ENCODE measurements around the gene C17orf58. TPM values are rescaled to one million over a fixed set of nuclear protein-coding genes. Genes with fewer than 3 reads are reported as not detected.
A peak's percentile ranks its signal among the peaks of the same experiment; 100 is the strongest.
"Not testable (repeated sequence)": the region's sequence is repeated elsewhere in the genome, so short reads cannot be mapped to it uniquely, and the experiment has no call there.

The C17orf58 gene
- total RNA-seq (1 to 10 TPM in 1 of 2 experiments, under 1 TPM in 1; 0.97 to 1.3 TPM), polyA plus RNA-seq (1 to 10 TPM in 1 of 2 donors, under 1 TPM in 1; 0.58 to 1.4 TPM)

- H3K27me3 Mint-ChIP-seq = peaks cover 9 to 12% of the 10 kb centered on the region in 2 donors
- H3K9me3 Mint-ChIP-seq = not testable (repeated sequence)
These were observed at the start of gene C17orf58 for GRCh38 chr17:67996301-67997171. Gene C17orf58, minus strand, starts transcription at chr17:67996469. Its CDS starts 271 bp downstream, at chr17:67996198.

DNA sequence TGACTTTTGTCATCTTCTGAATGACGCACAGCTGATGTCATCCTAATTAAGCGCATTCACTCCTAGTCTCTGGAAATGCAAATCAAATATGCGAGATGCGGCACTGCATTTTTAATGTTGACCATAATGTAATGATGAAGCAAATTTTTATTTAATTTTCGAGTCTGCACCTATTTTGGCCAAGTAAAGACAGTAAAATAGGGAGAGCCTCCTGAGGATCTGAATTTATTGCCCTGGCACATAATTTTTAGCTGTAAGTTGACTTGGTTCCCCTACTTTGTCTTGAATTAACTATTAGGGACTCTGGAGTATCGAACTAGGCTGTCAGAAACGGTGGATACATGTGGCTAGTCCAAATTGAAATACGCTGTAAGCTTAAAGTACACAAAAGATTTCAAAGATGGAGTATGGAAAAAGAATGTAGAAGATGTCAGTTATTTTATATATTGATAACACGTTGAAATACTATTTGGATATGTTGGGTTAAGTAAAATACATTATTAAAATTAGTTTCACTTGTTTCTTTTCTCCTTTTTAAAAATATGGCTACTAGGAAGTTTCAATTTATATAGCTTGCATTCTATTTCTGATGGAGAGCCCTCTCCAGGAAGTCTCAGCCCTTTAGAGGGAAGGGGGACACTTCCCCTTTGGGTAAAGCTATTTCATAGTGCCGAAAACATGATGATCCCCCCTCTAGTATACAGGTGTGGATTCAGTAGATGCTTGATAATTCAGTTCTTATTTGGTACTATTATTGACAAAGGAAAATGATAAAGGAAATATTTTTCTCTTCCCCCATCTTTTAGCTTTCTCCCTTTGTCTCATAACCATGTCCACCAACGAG is 40.3 kb upstream of the C17orf58 start:
- intact Hi-C loops (cut with micrococcal nuclease) = loop anchor here (1.0 to 5.0 kb wide), 2 partner anchors 421 to 476 kb away; partner anchors contain the start of genes PRKAR1A and WIPI1
- Histone ChIP-seq H3K27ac (ENCODE audit: low read depth, low read length) (peak overlapping the region; percentile 85), H3K4me3 (ENCODE audit: low read length in 2 of 2) (peak overlapping the region; percentile 43 to 91), H3K4me1 (ENCODE audit: insufficient read depth, low read length) (peaks cover 19% of the 10 kb centered on the region), H3K9me3 (ENCODE audit: control insufficient read depth in 1 of 2, low read length in 2 of 2) (no peaks in the 10 kb centered on the region), H3K27me3 (ENCODE audit: insufficient read depth, low read length) (no peaks in the 10 kb centered on the region), H3K36me3 (ENCODE audit: insufficient read depth, low read length) (peaks cover 5% of the 10 kb centered on the region)
- Mint-ChIP-seq H3K9me3 (peaks cover 0 to 4% (median 0%) of the 10 kb centered on the region in 8 donors), H3K27me3 (no peaks in the 10 kb centered on the region), H3K4me3 (peak overlapping the region; percentile 87 to 98 (median 96)), H3K27ac (peak overlapping the region; percentile 89 to 98 (median 95)), H3K36me3 (peaks cover 7 to 25% of the 10 kb centered on the region in 2 donors), H3K4me1 (peaks cover 8 to 24% (median 13%) of the 10 kb centered on the region in 4 donors)
- POLR2A ChIA-PET (ENCODE audit: partially characterized antibody) = interaction anchor here (1.1 to 2.6 kb wide), 5 partner anchors 13 to 421 kb away, joined by 4 to 20 read pairs (median 5); partner anchors contain the start of genes ARSG and WIPI1
- no peak for DNase-seq
- CTCF ChIA-PET (ENCODE audit: partially characterized antibody) = interaction anchor here (1.5 kb wide), 1 partner anchor 16 kb away, joined by 3 read pairs; no protein-coding TSS in a partner anchor

More at GRCh38 chr17:67996301-67997171, at the start of gene C17orf58:
- ChIA-PET CTCF (ENCODE audit: partially characterized antibody) (interaction anchor here (0.6 kb wide), 1 partner anchor 13 kb away, joined by 3 read pairs; no protein-coding TSS in a partner anchor), POLR2A (ENCODE audit: partially characterized antibody) (interaction anchor here (1.0 kb wide), 1 partner anchor 23 kb away, joined by 3 read pairs; no protein-coding TSS in a partner anchor)
- H3K9me3 ChIP-seq (ENCODE audit: control insufficient read depth in 1 of 2, low read length in 2 of 2); H3K36me3 Mint-ChIP-seq; DNase-seq; H3K36me3 ChIP-seq (ENCODE audit: insufficient read depth, low read length); intact Hi-C loops (cut with micrococcal nuclease); H3K27ac ChIP-seq (ENCODE audit: low read depth, low read length): not testable (repeated sequence)
- H3K27me3 ChIP-seq (ENCODE audit: insufficient read depth, low read length) = peaks cover 13% of the 10 kb centered on the region
- peak within 1 kb of the TSS; percentile 32 to 47 for H3K4me3 ChIP-seq (ENCODE audit: low read length in 2 of 2)
- Mint-ChIP-seq H3K4me3 (peak within 1 kb of the TSS; percentile 78 to 94 (median 89)), H3K27ac (peak within 1 kb of the TSS in 6 of 7 donors; percentile 9 to 90 (median 66)), H3K4me1 (peaks cover 19 to 39% (median 26%) of the 10 kb centered on the region in 4 donors)
- peaks cover 34% of the 10 kb centered on the region for H3K4me1 ChIP-seq (ENCODE audit: insufficient read depth, low read length)

DNA sequence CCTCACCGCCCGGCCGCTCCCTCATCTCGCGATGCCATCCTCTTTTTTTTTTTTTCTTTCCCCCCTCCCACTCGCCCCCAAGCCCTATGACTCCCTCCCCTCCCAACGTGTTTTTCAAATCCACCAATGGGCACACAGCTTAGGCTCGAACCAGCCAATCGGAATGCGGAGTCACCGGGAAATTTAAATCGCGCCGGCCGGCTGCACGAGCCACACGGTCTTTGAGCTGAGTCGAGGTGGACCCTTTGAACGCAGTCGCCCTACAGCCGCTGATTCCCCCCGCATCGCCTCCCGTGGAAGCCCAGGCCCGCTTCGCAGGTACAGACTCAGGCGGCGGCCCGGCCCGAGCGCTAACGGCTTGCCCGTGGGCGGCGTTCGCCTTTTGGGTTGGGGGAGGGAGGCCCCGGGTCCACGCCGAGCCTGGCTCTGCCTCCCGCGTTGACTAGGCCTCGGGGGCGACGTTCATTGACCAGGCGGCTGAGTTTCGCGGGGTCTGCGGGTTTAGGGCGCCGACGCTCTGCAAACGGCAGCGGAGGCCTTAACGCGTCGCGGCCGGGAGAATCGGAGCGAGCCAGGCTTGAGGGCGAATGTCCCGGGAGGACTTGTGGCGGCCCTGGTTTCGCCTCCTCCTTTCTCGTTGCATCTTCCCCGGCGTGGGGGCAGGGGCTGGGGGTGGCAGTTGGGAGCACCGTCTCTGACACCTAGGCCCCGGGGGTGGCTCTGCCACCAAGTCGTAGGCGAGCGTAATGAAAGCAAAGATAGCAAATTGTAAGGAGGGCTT is 39.4 kb upstream of the C17orf58 start, which contains the start of gene KPNA2:
Gene KPNA2, plus strand, starts transcription at position 213 of the 781 bp plus-strand sequence. CDS start 1,398 bp downstream, outside the sequence.
- Histone ChIP-seq H3K27ac (ENCODE audit: low read depth, low read length) (peak within 1 kb of the TSS; percentile 85), H3K27me3 (ENCODE audit: insufficient read depth, low read length) (no peaks in the 10 kb centered on the region), H3K4me1 (ENCODE audit: insufficient read depth, low read length) (peaks cover 19% of the 10 kb centered on the region), H3K36me3 (ENCODE audit: insufficient read depth, low read length) (no peaks in the 10 kb centered on the region), H3K9me3 (ENCODE audit: control insufficient read depth in 1 of 2, low read length in 2 of 2) (no peaks in the 10 kb centered on the region), H3K4me3 (ENCODE audit: low read length in 2 of 2) (peak within 1 kb of the TSS; percentile 43 to 91)
- Mint-ChIP-seq H3K9me3 (peaks cover 0 to 1% (median 0%) of the 10 kb centered on the region in 8 donors), H3K4me3 (peak within 1 kb of the TSS; percentile 87 to 98 (median 96)), H3K36me3 (peaks cover 3 to 22% of the 10 kb centered on the region in 2 donors), H3K27ac (peak within 1 kb of the TSS; percentile 89 to 98 (median 95)), H3K4me1 (peaks cover 8 to 24% (median 13%) of the 10 kb centered on the region in 4 donors), H3K27me3 (no peaks in the 10 kb centered on the region)
- peak; percentile 92 to 96 (median 94) for DNase-seq
- CTCF ChIA-PET (ENCODE audit: partially characterized antibody) = interaction anchor here (1.5 kb wide), 1 partner anchor 16 kb away, joined by 3 read pairs; no protein-coding TSS in a partner anchor
- POLR2A ChIA-PET (ENCODE audit: partially characterized antibody) = interaction anchor here (1.4 to 2.6 kb wide), 4 partner anchors 13 to 256 kb away, joined by 4 to 20 read pairs (median 6); partner anchors contain the start of gene ARSG
- intact Hi-C loops (cut with micrococcal nuclease) = loop anchor here (1.0 to 5.0 kb wide), 3 partner anchors 15 to 477 kb away; partner anchors contain the start of genes PRKAR1A and WIPI1

GRCh38 chr17:68035131-68035522 is 38.9 kb upstream of the C17orf58 start:
- Histone ChIP-seq H3K4me3 (ENCODE audit: low read length in 2 of 2) (no peak overlapping the region), H3K4me1 (ENCODE audit: insufficient read depth, low read length) (peaks cover 19% of the 10 kb centered on the region), H3K36me3 (ENCODE audit: insufficient read depth, low read length) (no peaks in the 10 kb centered on the region), H3K27ac (ENCODE audit: low read depth, low read length) (peak overlapping the region; percentile 85), H3K9me3 (ENCODE audit: control insufficient read depth in 1 of 2, low read length in 2 of 2) (no peaks in the 10 kb centered on the region), H3K27me3 (ENCODE audit: insufficient read depth, low read length) (no peaks in the 10 kb centered on the region)
- Mint-ChIP-seq H3K27me3 (no peaks in the 10 kb centered on the region), H3K36me3 (peaks cover 0 to 19% of the 10 kb centered on the region in 2 donors), H3K27ac (peak overlapping the region in 5 of 7 donors; percentile 89 to 98 (median 95)), H3K4me1 (peaks cover 8 to 24% (median 13%) of the 10 kb centered on the region in 4 donors), H3K9me3 (peaks cover 0 to 1% (median 0%) of the 10 kb centered on the region in 8 donors), H3K4me3 (peak overlapping the region in 7 of 8 donors; percentile 87 to 98 (median 94))
- intact Hi-C loops (cut with micrococcal nuclease) = loop anchor here (1.0 to 5.0 kb wide), 2 partner anchors 15 to 477 kb away; partner anchors contain the start of gene PRKAR1A
- peak in 1 of 5 donors; percentile 88 for DNase-seq
- ChIA-PET POLR2A (ENCODE audit: partially characterized antibody) (interaction anchor here (1.7 to 2.6 kb wide), 3 partner anchors 12 to 257 kb away, joined by 5 to 20 read pairs (median 6); partner anchors contain the start of gene ARSG), CTCF (ENCODE audit: partially characterized antibody) (interaction anchor here (1.5 kb wide), 1 partner anchor 15 kb away, joined by 3 read pairs; no protein-coding TSS in a partner anchor)

DNA sequence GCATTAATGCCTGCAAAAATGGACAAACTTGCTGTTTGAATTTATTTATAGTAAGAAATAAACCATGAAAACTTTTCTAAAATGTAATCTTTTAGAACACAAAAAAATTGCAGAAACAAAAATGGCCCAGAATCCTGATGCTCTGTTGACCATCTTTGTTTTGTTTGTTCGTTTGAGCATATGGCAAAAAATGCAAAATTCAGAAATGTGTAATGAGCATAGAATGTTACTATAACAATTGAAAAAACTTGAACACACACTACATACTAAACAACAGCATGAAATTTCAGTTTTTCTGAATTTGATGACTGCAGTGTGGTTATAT is 38.1 kb upstream of the C17orf58 start:
- H3K4me1 ChIP-seq (ENCODE audit: insufficient read depth, low read length) = peaks cover 19% of the 10 kb centered on the region
- H3K27me3 ChIP-seq (ENCODE audit: insufficient read depth, low read length) = no peaks in the 10 kb centered on the region
- no peak for DNase-seq
- Mint-ChIP-seq H3K27ac (peak overlapping the region in 1 of 7 donors; percentile 89), H3K27me3 (no peaks in the 10 kb centered on the region), H3K9me3 (peaks cover 0 to 1% (median 0%) of the 10 kb centered on the region in 8 donors), H3K36me3 (peaks cover 0 to 19% of the 10 kb centered on the region in 2 donors), H3K4me3 (peak overlapping the region in 1 of 8 donors; percentile 43), H3K4me1 (peaks cover 8 to 24% (median 13%) of the 10 kb centered on the region in 4 donors)
- no peaks in the 10 kb centered on the region for H3K9me3 ChIP-seq (ENCODE audit: control insufficient read depth in 1 of 2, low read length in 2 of 2)
- intact Hi-C loops (cut with micrococcal nuclease) = no loop called here
- ChIA-PET POLR2A (ENCODE audit: partially characterized antibody) (no interaction called here), CTCF (ENCODE audit: partially characterized antibody) (interaction anchor here (1.0 kb wide), 1 partner anchor 19 kb away, joined by 3 read pairs; no protein-coding TSS in a partner anchor)
- H3K4me3 ChIP-seq (ENCODE audit: low read length in 2 of 2) = no peak overlapping the region
- H3K36me3 ChIP-seq (ENCODE audit: insufficient read depth, low read length) = no peaks in the 10 kb centered on the region
- H3K27ac ChIP-seq (ENCODE audit: low read depth, low read length) = no peak overlapping the region
